Measurements from ENCODE around the gene SMIM45.

The SMIM45 gene

GRCh38 chr22:41913842-41914534 is 38.0 kb upstream of the SMIM45 start:
- TF ChIP-seq FOXJ3 (CRISPR knock-in tag; IDR thresholded peaks at IDR 0.05; ENCODE audit: borderline replicate concordance) (no peak), ZMAT4 (CRISPR knock-in tag; IDR thresholded peaks at IDR 0.05) (no peak), FOXK1 (CRISPR knock-in tag; IDR thresholded peaks at IDR 0.05) (peak; percentile 30; the same call in 1 of the 2 replicates), MAX (CRISPR knock-in tag; IDR thresholded peaks at IDR 0.05) (peak; percentile 52; the same call in 1 of the 2 replicates), E2F5 (CRISPR knock-in tag; IDR thresholded peaks at IDR 0.05) (0 out of 2 replicates have a peak, but pooled peaks have one; percentile 24), NR2C2 (CRISPR knock-in tag; IDR thresholded peaks at IDR 0.05) (no peak), SP1 (CRISPR knock-in tag; conservative IDR thresholded peaks at IDR 0.05) (0 out of 2 replicates have a peak, but pooled peaks have one; percentile 38)
- TF ChIP-seq, protein P1, sequence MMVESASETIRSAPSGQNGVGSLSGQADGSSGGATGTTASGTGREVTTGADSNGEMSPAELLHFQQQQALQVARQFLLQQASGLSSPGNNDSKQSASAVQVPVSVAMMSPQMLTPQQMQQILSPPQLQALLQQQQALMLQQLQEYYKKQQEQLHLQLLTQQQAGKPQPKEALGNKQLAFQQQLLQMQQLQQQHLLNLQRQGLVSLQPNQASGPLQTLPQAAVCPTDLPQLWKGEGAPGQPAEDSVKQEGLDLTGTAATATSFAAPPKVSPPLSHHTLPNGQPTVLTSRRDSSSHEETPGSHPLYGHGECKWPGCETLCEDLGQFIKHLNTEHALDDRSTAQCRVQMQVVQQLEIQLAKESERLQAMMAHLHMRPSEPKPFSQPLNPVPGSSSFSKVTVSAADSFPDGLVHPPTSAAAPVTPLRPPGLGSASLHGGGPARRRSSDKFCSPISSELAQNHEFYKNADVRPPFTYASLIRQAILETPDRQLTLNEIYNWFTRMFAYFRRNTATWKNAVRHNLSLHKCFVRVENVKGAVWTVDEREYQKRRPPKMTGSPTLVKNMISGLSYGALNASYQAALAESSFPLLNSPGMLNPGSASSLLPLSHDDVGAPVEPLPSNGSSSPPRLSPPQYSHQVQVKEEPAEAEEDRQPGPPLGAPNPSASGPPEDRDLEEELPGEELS (CRISPR knock-in tag; IDR thresholded peaks at IDR 0.05): peak; percentile 72; the same call in 1 of the 2 replicates
- TF ChIP-seq, protein P2, sequence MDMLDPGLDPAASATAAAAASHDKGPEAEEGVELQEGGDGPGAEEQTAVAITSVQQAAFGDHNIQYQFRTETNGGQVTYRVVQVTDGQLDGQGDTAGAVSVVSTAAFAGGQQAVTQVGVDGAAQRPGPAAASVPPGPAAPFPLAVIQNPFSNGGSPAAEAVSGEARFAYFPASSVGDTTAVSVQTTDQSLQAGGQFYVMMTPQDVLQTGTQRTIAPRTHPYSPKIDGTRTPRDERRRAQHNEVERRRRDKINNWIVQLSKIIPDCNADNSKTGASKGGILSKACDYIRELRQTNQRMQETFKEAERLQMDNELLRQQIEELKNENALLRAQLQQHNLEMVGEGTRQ (CRISPR knock-in tag; IDR thresholded peaks at IDR 0.05): peak; percentile 43; the same call in 1 of the 2 replicates
- H3K9me3 Mint-ChIP-seq: no peaks in the 10 kb centered on the region
- POLR2A ChIA-PET: interaction anchor here (0.5 kb wide), 1 partner anchor 467 kb away, joined by 3 read pairs; the partner anchor contains the start of gene TOB2
- peak overlapping the region; percentile 36 for H3K4me3 Mint-ChIP-seq
- peaks cover 27% of the 10 kb centered on the region for H3K4me1 Mint-ChIP-seq
- CTCF ChIA-PET: interaction anchor here (0.8 to 3.0 kb wide), 5 partner anchors 12 to 217 kb away, joined by 4 to 21 read pairs (median 6); partner anchors contain the start of gene TNFRSF13C
- H3K36me3 Mint-ChIP-seq: no peaks in the 10 kb centered on the region
- DNase-seq (ENCODE audit: low spot score) (peak; percentile 67), ATAC-seq (peak; percentile 29)
- no peak overlapping the region for H3K27ac Mint-ChIP-seq
- H3K27me3 Mint-ChIP-seq (ENCODE audit: low read depth): peaks cover 88% of the 10 kb centered on the region

- no peaks in the 10 kb centered on the region for H3K36me3 Mint-ChIP-seq
- no peak for TF ChIP-seq SMAD4 (CRISPR knock-in tag; IDR thresholded peaks at IDR 0.05)
- no peak for TF ChIP-seq ZNF232 (CRISPR knock-in tag; IDR thresholded peaks at IDR 0.05)
- TF ChIP-seq, protein P3, sequence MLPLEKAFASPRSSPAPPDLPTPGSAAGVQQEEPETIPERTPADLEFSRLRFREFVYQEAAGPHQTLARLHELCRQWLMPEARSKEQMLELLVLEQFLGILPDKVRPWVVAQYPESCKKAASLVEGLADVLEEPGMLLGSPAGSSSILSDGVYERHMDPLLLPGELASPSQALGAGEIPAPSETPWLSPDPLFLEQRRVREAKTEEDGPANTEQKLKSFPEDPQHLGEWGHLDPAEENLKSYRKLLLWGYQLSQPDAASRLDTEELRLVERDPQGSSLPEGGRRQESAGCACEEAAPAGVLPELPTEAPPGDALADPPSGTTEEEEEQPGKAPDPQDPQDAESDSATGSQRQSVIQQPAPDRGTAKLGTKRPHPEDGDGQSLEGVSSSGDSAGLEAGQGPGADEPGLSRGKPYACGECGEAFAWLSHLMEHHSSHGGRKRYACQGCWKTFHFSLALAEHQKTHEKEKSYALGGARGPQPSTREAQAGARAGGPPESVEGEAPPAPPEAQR (CRISPR knock-in tag; IDR thresholded peaks at IDR 0.05): no peak
- TF ChIP-seq USF1 (CRISPR knock-in tag; IDR thresholded peaks at IDR 0.05): no peak
- TF ChIP-seq HMGA2 (CRISPR knock-in tag; IDR thresholded peaks at IDR 0.05): no peak
- no peak for TF ChIP-seq E2F4 (CRISPR knock-in tag; IDR thresholded peaks at IDR 0.05; ENCODE audit: borderline replicate concordance, low read depth)
- no peak for TF ChIP-seq ZNF396 (CRISPR knock-in tag; IDR thresholded peaks at IDR 0.05; ENCODE audit: borderline replicate concordance)
- TF ChIP-seq PRRX2 (CRISPR knock-in tag; IDR thresholded peaks at IDR 0.05): no peak
- POLR2A ChIA-PET: no interaction called here
- peaks cover 87% of the 10 kb centered on the region for H3K27me3 Mint-ChIP-seq (ENCODE audit: low read depth)
- H3K27ac Mint-ChIP-seq: no peak overlapping the region
- DNase-seq (ENCODE audit: low spot score) (no peak), ATAC-seq (peak; percentile 1; the same call in 1 of the 2 replicates)
- H3K9me3 Mint-ChIP-seq: no peaks in the 10 kb centered on the region
- no peak overlapping the region for H3K4me3 Mint-ChIP-seq
- peaks cover 25% of the 10 kb centered on the region for H3K4me1 Mint-ChIP-seq
- CTCF ChIA-PET: interaction anchor here (0.8 to 1.9 kb wide), 3 partner anchors 11 to 217 kb away, joined by 5 to 6 read pairs (median 6); no protein-coding TSS in a partner anchor
Measured at GRCh38 chr22:41914611-41915034, 37.3 kb upstream of the SMIM45 start.
